PC-9 (cell line): ENCODE measurements around the gene PLVAP.

Experiments
- EZH2 ChIP-seq: fragments of 200-600 bp; sonication (generic); IDR thresholded peaks from 2 replicates; pipeline ENCODE4 v1.8.0; 2017; ENCODE audit warnings: antibody characterized with exemption, low read depth
- TF ChIP-seq, protein P1 (sequence below): fragments of 200-600 bp; sonication (generic); conservative IDR thresholded peaks from 2 replicates; pipeline ENCODE4 v1.6.1; 2017; ENCODE audit warnings: mixed run types, antibody characterized with exemption, mild to moderate bottlenecking, moderate library complexity

DNA sequence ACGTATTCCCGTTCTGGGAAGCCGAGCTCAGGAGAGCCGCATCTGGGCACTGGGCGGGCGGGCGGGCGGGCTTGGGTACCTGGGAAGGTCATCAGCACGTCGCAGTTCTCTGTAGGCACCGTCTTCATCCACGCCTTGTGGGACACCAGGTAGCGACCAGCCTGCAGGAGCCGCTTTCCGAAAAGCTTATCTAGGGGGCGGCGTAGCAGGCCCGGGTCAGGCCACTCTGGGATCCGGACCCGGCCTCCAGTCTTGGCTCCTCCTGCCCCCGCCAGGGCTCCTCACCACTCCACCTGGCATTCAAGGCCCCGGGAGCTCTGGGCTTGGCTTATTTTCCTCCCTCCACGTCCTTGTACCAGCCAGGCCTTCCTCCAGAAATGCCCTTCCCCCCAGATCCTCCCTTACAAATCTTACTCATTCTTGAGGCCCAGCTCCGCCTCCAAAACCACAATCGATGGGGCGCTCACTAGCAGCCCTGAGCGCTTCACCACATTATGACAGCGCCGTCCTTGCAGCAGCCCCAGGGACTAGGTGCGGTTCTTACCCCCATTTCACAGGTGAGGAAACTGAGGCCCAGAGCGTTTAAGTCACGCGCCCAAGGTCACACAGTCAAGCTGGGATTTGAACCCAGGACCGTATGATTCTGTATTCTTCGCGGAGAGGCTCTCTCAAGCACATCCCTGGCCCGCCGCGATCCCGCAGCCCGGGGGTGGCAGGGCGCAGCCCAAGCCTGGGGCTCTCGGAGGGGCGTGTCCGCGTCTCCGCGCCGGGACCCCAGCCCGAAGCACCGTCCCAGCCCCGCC lies 43.3 kb downstream of the PLVAP start:
- TF ChIP-seq, protein P1, sequence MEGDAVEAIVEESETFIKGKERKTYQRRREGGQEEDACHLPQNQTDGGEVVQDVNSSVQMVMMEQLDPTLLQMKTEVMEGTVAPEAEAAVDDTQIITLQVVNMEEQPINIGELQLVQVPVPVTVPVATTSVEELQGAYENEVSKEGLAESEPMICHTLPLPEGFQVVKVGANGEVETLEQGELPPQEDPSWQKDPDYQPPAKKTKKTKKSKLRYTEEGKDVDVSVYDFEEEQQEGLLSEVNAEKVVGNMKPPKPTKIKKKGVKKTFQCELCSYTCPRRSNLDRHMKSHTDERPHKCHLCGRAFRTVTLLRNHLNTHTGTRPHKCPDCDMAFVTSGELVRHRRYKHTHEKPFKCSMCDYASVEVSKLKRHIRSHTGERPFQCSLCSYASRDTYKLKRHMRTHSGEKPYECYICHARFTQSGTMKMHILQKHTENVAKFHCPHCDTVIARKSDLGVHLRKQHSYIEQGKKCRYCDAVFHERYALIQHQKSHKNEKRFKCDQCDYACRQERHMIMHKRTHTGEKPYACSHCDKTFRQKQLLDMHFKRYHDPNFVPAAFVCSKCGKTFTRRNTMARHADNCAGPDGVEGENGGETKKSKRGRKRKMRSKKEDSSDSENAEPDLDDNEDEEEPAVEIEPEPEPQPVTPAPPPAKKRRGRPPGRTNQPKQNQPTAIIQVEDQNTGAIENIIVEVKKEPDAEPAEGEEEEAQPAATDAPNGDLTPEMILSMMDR = no peak
- no peak for TF ChIP-seq EZH2
